ENCODE results near the gene SPAG4. TPM values are rescaled to one million over a fixed set of nuclear protein-coding genes. Genes with fewer than 3 reads are reported as not detected.
A peak's percentile ranks its signal among the peaks of the same experiment; 100 is the strongest.

Gene SPAG4
- total and polyA plus RNA-seq, 8 donors = 2.9 to 39.7 (median 3.9) TPM; not detected in 3

DNA sequence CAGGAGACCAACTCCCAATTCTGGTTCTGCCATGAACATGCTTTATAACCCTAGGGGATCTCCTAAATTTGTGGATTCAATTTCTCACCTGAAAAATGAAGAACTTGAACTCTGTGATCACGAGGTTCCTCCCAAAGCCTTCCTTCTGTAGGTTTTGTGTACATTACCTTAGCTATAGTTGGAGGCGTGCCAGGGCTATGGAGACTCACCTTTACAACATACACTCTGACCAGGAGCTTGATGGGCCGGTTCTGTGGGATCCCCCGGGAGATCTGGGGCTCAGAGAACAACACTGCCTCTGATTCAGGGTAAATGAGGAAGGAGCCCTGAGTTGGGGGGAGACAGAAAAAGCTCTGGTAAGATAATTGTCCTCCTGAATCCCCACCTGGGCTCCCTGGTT lies 39.7 kb upstream of the SPAG4 start:
- 30 to 43% (median 37%) methylated on average over 4 of the region's 4 CpGs for WGBS, 5 donors
- peaks cover 0 to 14% (median 12%) of the 10 kb centered on the region in 4 donors for H3K9me3 ChIP-seq
- H3K27me3 ChIP-seq = no peaks in the 10 kb centered on the region
- peak overlapping the region in 3 of 5 donors; percentile 1 to 36 (median 21) for H3K27ac ChIP-seq
- DNase-seq = peak; percentile 85 to 95
- TF ChIP-seq, protein P1, sequence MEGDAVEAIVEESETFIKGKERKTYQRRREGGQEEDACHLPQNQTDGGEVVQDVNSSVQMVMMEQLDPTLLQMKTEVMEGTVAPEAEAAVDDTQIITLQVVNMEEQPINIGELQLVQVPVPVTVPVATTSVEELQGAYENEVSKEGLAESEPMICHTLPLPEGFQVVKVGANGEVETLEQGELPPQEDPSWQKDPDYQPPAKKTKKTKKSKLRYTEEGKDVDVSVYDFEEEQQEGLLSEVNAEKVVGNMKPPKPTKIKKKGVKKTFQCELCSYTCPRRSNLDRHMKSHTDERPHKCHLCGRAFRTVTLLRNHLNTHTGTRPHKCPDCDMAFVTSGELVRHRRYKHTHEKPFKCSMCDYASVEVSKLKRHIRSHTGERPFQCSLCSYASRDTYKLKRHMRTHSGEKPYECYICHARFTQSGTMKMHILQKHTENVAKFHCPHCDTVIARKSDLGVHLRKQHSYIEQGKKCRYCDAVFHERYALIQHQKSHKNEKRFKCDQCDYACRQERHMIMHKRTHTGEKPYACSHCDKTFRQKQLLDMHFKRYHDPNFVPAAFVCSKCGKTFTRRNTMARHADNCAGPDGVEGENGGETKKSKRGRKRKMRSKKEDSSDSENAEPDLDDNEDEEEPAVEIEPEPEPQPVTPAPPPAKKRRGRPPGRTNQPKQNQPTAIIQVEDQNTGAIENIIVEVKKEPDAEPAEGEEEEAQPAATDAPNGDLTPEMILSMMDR (IDR thresholded peaks at IDR 0.05) = no peak
- TF ChIP-seq POLR2AphosphoS5 (IDR thresholded peaks at IDR 0.05) = peak in 1 of 3 donors; percentile 38
- no peak overlapping the region for H3K4me3 ChIP-seq
- intact Hi-C loops (cut with DNase I; ENCODE audit: low total_unique reads) = no loop called here
- no peaks in the 10 kb centered on the region for H3K36me3 ChIP-seq
- H3K4me1 ChIP-seq = peaks cover 0 to 5% (median 2%) of the 10 kb centered on the region in 4 donors

DNA sequence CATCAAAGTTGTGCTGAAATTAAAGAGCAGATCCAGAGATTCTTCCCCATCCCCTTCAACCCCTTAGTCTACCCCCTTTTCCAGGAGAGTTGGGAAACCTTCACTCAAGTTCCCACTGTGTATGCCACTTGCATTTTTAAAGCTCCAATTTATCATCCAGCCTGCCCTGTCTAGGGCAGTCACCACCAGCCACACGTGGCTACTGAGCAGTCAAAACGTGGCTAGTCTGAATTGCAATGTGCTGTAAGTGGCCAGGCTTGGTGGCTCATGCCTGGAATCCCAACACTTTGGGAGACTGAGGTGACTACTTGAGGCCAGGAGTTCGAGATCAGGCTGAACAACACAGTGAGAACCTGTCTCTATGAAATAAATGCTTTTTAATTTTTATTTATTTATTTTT lies 38.8 kb upstream of the SPAG4 start:
- Histone ChIP-seq H3K4me3 (no peak overlapping the region), H3K36me3 (peaks cover 0 to 2% (median 0%) of the 10 kb centered on the region in 4 donors), H3K4me1 (peaks cover 0 to 5% (median 2%) of the 10 kb centered on the region in 4 donors), H3K27me3 (no peaks in the 10 kb centered on the region), H3K9me3 (peaks cover 0 to 16% (median 13%) of the 10 kb centered on the region in 4 donors), H3K27ac (peak overlapping the region in 3 of 5 donors; percentile 21 to 43 (median 27))
- TF ChIP-seq EP300 (IDR thresholded peaks at IDR 0.05) (no peak), POLR2A (IDR thresholded peaks at IDR 0.05) (no peak), POLR2AphosphoS5 (IDR thresholded peaks at IDR 0.05) (no peak)
- TF ChIP-seq, protein P1 (IDR thresholded peaks at IDR 0.05) = no peak
- WGBS, 5 donors = 54 to 68% (median 58%) methylated on average over 3 of the region's 3 CpGs
- intact Hi-C loops (cut with DNase I; ENCODE audit: low total_unique reads) = no loop called here
- no peak for DNase-seq

- peaks cover 0 to 14% (median 2%) of the 10 kb centered on the region in 4 donors for H3K36me3 ChIP-seq
- no peak for DNase-seq
- peaks cover 0 to 5% (median 2%) of the 10 kb centered on the region in 4 donors for H3K4me1 ChIP-seq
- H3K27me3 ChIP-seq = no peaks in the 10 kb centered on the region
- TF ChIP-seq EP300 (IDR thresholded peaks at IDR 0.05) (no peak), POLR2A (IDR thresholded peaks at IDR 0.05) (no peak)
- TF ChIP-seq, protein P1 (IDR thresholded peaks at IDR 0.05) = no peak
- no peak overlapping the region for H3K4me3 ChIP-seq
- H3K9me3 ChIP-seq = peaks cover 0 to 5% (median 2%) of the 10 kb centered on the region in 4 donors
- H3K27ac ChIP-seq = no peak overlapping the region
- 83 to 92% (median 88%) methylated on average over 8 of the region's 8 CpGs for WGBS, 5 donors
- intact Hi-C loops (cut with DNase I; ENCODE audit: low total_unique reads) = no loop called here
These were observed 37.2 kb upstream of the SPAG4 start for GRCh38 chr20:35578469-35578868.

- Histone ChIP-seq H3K27ac (no peak overlapping the region), H3K9me3 (peaks cover 0 to 3% (median 0%) of the 10 kb centered on the region in 4 donors), H3K36me3 (peaks cover 0 to 14% (median 2%) of the 10 kb centered on the region in 4 donors), H3K27me3 (no peaks in the 10 kb centered on the region), H3K4me1 (peaks cover 0 to 5% (median 2%) of the 10 kb centered on the region in 4 donors), H3K4me3 (no peak overlapping the region)
- WGBS, 5 donors = 93 to 97% (median 96%) methylated on average over 4 to 6 of the region's 6 CpGs
- TF ChIP-seq, protein P1 (IDR thresholded peaks at IDR 0.05) = no peak
- DNase-seq = no peak
- intact Hi-C loops (cut with DNase I; ENCODE audit: low total_unique reads) = no loop called here
These were observed 36.4 kb upstream of the SPAG4 start for GRCh38 chr20:35579196-35579595.
